Stomach (tissue), 9 donors: ENCODE data around the gene CRYGA. TPM values are rescaled to one million over a fixed set of nuclear protein-coding genes. Genes with fewer than 3 reads are reported as not detected.

Experiments used
- DNase-seq, 2 donors: peaks; one replicate each; pipeline versions ENCODE4 v3.0.0 to v3.0.0-alpha.2; 2013 to 2019
- H3K27ac ChIP-seq, 5 donors: fragments of 200-600 bp in 4 of 5; sonication (generic) in 4 of 5; one replicate each; pipeline ENCODE4 v1.5.1; 2013 to 2019; ENCODE audit warnings: mild to moderate bottlenecking in 1 of 5, moderate library complexity in 1 of 5
- H3K27me3 ChIP-seq, 3 donors: fragments of 200-600 bp; sonication (generic); one replicate each; pipeline ENCODE4 v1.5.1; 2017 to 2019; ENCODE audit warnings: mixed run types in 1 of 3
- H3K36me3 ChIP-seq, 4 donors: fragments of 200-600 bp; sonication (generic); 1 replicate in 3 of 4; 2 replicates in 1 of 4; pipeline ENCODE4 v1.5.1; 2016 to 2019
- H3K4me1 ChIP-seq, 4 donors: fragments of 200-600 bp; sonication (generic); one replicate each; pipeline ENCODE4 v1.5.1; 2016 to 2019
- H3K4me3 ChIP-seq, 4 donors: fragments of 200-600 bp; sonication (generic) in 3 of 4; one replicate each; pipeline ENCODE4 v1.5.1; 2016 to 2019; ENCODE audit warnings: mild to moderate bottlenecking in 1 of 4
- H3K9me3 ChIP-seq, 4 donors: fragments of 200-600 bp; sonication (generic); one replicate each; pipeline ENCODE4 v1.5.1; 2016 to 2019
- EP300 ChIP-seq: sonication (generic); formaldehyde crosslinking; IDR thresholded peaks from one replicate; pipeline ENCODE4 v1.6.1; 2017; ENCODE audit warnings: antibody characterized with exemption
- POLR2A ChIP-seq, 4 donors: fragments of 450-650 bp; IDR thresholded peaks; one replicate each; pipeline ENCODE4 v1.6.1; 2016; ENCODE audit warnings: antibody characterized with exemption in 4 of 4, control low read depth in 2 of 4, mild to moderate bottlenecking in 1 of 4, moderate library complexity in 1 of 4
- POLR2AphosphoS5 ChIP-seq, 3 donors: sonication (generic); formaldehyde crosslinking; IDR thresholded peaks; one replicate each; pipeline ENCODE4 v1.6.1; 2016; ENCODE audit warnings: antibody characterized with exemption in 3 of 3
- WGBS, 5 donors: extraction: QIAGEN DNeasy Blood & Tissue Kit in 3 of 5; methylation state at CpG; one replicate each; pipeline versions ENCODE4 v1.1.5 to v1.1.7; 2013 to 2018; 5-methylcytosine and 5-hydroxymethylcytosine counted together
- intact Hi-C: fragments of 100-400 bp; cut with DNase I; formaldehyde crosslinking; loops from one replicate; pipeline ENCODE4 v1.15.1; 2023; ENCODE audit warnings: low total_unique reads
- polyA plus RNA-seq, 3 donors: library from polyadenylated mRNA; stranded (reverse); fragments of 200-250 nt; gene quantifications; one replicate each; pipeline ENCODE4 v1.2.3, GENCODE V29; 2013
- total RNA-seq, 5 donors: library from RNA; depleted of rRNA; stranded (reverse); fragments of >200 nt; gene quantifications; one replicate each; pipeline versions ENCODE4 v1.1.0 to v1.2.3, GENCODE V29; 2014 to 2016
- TF ChIP-seq, protein P1 (sequence below), 7 experiments: fragments of 450-650 bp in 4 of 7; fragments of 200-600 bp in 3 of 7; sonication (generic) in 3 of 7; IDR thresholded peaks; one replicate each; pipeline ENCODE4 v1.5.1; 2016 to 2019; ENCODE audit warnings: antibody characterized with exemption in 7 of 7, control low read depth in 2 of 7, mild to moderate bottlenecking in 1 of 7
- donor health status: healthy with polysubstance abuse.
- donor health status: Bipolar disorder and iron deficiency.
- donor health status: healthy.

CRYGA gene
- total and polyA plus RNA-seq, 8 donors, result not detected

GRCh38 chr2:208175069-208175839 lies 11.9 kb upstream of the CRYGA start:
- Histone ChIP-seq H3K4me1 (peaks cover 0 to 9% (median 7%) of the 10 kb centered on the region in 4 donors), H3K36me3 (no peaks in the 10 kb centered on the region), H3K4me3 (no peak overlapping the region), H3K27me3 (peaks cover 0 to 1% (median 0%) of the 10 kb centered on the region in 3 donors), H3K9me3 (no peaks in the 10 kb centered on the region), H3K27ac (no peak overlapping the region)
- WGBS, 5 donors, result 40 to 50% (median 42%) methylated on average over 21 of the region's 21 CpGs
- peak in 1 of 3 donors; percentile 62 for TF ChIP-seq POLR2AphosphoS5 (IDR thresholded peaks at IDR 0.05)
- no peak for TF ChIP-seq EP300
- TF ChIP-seq, protein P1, sequence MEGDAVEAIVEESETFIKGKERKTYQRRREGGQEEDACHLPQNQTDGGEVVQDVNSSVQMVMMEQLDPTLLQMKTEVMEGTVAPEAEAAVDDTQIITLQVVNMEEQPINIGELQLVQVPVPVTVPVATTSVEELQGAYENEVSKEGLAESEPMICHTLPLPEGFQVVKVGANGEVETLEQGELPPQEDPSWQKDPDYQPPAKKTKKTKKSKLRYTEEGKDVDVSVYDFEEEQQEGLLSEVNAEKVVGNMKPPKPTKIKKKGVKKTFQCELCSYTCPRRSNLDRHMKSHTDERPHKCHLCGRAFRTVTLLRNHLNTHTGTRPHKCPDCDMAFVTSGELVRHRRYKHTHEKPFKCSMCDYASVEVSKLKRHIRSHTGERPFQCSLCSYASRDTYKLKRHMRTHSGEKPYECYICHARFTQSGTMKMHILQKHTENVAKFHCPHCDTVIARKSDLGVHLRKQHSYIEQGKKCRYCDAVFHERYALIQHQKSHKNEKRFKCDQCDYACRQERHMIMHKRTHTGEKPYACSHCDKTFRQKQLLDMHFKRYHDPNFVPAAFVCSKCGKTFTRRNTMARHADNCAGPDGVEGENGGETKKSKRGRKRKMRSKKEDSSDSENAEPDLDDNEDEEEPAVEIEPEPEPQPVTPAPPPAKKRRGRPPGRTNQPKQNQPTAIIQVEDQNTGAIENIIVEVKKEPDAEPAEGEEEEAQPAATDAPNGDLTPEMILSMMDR (IDR thresholded peaks at IDR 0.05), result peak in 5 of 7 experiments; percentile 79 to 87 (median 80)
- peak; percentile 77 to 93 for DNase-seq
- intact Hi-C loops, result no loop called here

DNA sequence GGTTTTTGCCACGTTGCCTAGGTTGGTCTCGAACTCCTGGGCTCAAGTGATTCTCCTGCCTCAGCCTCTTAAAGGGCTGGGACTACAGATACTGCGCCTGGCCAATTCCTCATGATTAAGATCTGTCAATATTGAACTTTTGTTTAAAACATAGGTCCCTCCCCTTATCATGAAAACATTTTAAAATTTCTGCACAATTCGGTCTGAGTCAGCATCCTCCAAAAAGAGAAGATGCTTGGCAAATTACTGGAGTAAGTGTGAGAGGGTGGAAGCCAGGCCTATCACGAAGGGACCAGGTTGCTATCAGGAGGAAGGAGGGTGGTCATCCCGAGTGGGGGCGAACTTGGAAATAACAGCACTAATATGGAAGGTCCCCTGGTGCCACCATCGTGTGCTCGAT lies 10.8 kb upstream of the CRYGA start:
- Histone ChIP-seq H3K27ac (no peak overlapping the region), H3K36me3 (no peaks in the 10 kb centered on the region), H3K9me3 (no peaks in the 10 kb centered on the region), H3K27me3 (peaks cover 0 to 4% (median 0%) of the 10 kb centered on the region in 3 donors), H3K4me1 (peaks cover 0 to 9% (median 7%) of the 10 kb centered on the region in 4 donors), H3K4me3 (no peak overlapping the region)
- intact Hi-C loops, result no loop called here
- TF ChIP-seq POLR2AphosphoS5 (IDR thresholded peaks at IDR 0.05), result no peak
- TF ChIP-seq EP300, result no peak
- no peak for TF ChIP-seq POLR2A (IDR thresholded peaks at IDR 0.05)
- TF ChIP-seq, protein P1 (IDR thresholded peaks at IDR 0.05), result no peak
- DNase-seq, result no peak
- WGBS, 5 donors, result 64 to 84% (median 71%) methylated on average over 9 of the region's 9 CpGs

GRCh38 chr2:208172125-208172524 lies 8.7 kb upstream of the CRYGA start:
- intact Hi-C loops, result no loop called here
- H3K27me3 ChIP-seq, result peaks cover 0 to 4% (median 0%) of the 10 kb centered on the region in 3 donors
- H3K9me3 ChIP-seq, result no peaks in the 10 kb centered on the region
- TF ChIP-seq, protein P1 (IDR thresholded peaks at IDR 0.05), result no peak
- TF ChIP-seq POLR2AphosphoS5 (IDR thresholded peaks at IDR 0.05), result peak in 1 of 3 donors; percentile 3
- no peak for DNase-seq
- peak overlapping the region in 1 of 5 donors; percentile 37 for H3K27ac ChIP-seq
- H3K4me1 ChIP-seq, result peaks cover 0 to 9% (median 7%) of the 10 kb centered on the region in 4 donors
- no peak overlapping the region for H3K4me3 ChIP-seq
- H3K36me3 ChIP-seq, result no peaks in the 10 kb centered on the region
- 40 to 82% (median 66%) methylated on average over 4 of the region's 4 CpGs for WGBS, 5 donors

- 82 to 93% (median 84%) methylated on average over 2 of the region's 2 CpGs for WGBS, 5 donors
- Histone ChIP-seq H3K27me3 (peaks cover 0 to 10% (median 4%) of the 10 kb centered on the region in 3 donors), H3K27ac (no peak overlapping the region), H3K36me3 (no peaks in the 10 kb centered on the region), H3K9me3 (no peaks in the 10 kb centered on the region), H3K4me1 (no peaks in the 10 kb centered on the region), H3K4me3 (no peak overlapping the region)
- TF ChIP-seq EP300 (no peak), POLR2A (IDR thresholded peaks at IDR 0.05) (no peak), POLR2AphosphoS5 (IDR thresholded peaks at IDR 0.05) (no peak)
- TF ChIP-seq, protein P1 (IDR thresholded peaks at IDR 0.05), result no peak
- intact Hi-C loops, result no loop called here
- no peak for DNase-seq
Observed at GRCh38 chr2:208164951-208165755, 1.8 kb upstream of the CRYGA start.
